Stimulated activated CD8-positive, alpha-beta memory T cell treated with anti-CD3 and anti-CD28 coated beads, Interleukin-15, amount 100 ng/mL, for 1 hour (primary cell): Measurements from ENCODE around the gene PLEKHH3.
"Not testable (repeated sequence)": the region's sequence is repeated elsewhere in the genome, so short reads cannot be mapped to it uniquely, and the experiment has no call there.

Experiments
- DNase-seq: peaks from one replicate; pipeline ENCODE4 v3.0.0-alpha.2; 2020; ENCODE audit warnings: low read depth

The PLEKHH3 gene

DNA sequence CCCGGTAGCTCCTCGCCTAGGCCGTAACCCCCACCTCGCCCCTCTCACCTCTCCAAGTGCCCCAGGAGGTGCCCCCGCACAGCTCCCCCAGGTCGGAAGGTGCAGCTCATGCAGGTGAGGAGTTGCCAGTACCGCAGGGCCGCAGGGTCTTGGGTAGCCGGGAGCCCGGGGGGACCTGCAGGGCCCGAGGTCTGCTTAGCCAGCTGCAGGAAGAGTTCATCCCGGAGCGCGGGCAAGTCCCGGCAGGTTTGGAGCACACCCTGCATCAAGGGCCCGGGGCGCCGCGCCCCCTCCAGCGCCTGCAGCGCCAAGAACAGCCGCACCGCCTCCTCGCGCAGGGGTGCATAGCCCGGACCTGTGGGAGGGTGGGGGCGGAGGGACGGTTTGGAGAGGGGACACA lies 4.8 kb downstream of the PLEKHH3 start:
- no peak for DNase-seq

DNA sequence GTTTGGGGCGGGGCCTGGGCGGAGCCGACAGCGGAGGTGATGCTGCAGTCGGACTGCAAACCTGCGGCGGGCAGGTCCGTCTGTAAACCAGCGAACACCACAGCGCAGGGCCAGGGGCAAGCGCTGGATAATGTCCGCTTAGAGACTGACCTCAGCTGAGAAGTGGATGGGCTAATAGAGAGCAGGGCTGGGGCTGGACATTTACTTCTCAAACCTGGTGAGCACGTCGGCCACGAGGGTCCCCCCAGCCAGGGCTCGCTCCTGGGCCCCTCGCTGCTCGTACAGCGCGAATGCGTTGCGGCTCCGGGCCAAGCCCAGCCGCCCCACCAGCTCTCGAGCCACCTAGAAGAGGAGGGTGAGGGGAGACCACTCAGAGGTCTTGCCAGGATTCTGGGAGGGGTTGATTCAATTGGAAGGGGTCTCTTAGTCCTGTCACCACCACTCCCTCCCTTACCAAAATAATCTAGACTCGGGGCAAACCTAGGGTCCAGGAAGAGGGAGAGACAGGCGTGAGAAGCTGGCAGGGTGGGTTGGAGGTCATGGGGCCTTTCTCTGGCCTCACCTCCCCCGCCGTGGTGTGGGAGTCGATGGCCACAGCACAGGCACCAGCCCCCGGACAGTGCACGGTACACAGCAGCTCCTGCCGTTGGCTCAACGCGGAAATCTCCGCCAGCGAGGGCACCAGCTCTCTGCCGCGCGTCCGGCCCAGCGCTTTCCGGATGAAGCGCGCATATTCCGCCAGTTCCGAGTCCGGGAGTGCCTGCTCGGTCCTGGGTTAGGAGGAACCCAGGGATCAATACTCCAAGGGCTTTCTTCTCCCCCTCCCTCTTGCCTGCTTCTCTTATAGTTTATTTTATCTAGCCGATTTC lies 5.8 kb downstream of the PLEKHH3 start:
- DNase-seq, result no peak

DNA sequence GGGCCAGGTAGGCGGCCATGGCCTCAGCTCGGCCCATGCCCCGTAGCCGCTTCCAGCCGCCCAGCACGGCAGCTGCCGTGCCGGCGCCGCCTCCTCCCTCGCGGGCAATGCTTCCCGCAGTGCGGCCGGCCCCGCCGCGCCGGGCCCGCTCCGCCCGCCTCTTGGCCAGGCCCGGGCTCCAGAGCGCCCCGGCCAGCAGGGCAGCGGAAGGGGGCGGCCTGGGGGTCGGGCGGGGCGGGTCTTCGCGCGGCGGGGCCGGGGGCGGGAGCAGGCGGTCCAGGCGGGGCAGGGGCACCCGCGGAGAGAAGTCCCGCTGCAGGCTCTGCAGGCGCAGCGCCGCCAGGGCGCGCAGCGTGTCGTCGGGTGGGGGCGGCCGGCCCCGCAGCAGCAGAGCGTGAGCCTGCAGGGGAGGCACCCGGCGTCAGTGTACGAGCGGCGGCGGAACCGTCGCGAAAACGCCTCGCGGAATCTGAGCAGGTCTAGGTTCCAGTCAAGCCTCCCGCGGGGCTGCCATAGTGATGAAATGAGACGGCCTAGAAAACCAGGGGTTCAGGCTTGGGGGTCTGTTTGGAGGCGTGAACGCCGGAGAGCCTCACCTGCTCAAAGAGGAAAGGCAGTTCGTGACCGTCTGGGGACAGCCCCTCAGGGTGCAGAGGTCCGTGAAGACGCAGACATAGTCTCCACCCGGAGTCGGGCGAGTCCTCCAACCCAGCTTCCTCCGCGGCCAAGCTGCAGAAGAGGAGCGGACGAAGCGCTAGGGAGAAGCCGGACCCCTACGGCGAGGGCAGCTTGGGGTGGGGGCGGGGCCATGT lies 6.6 kb downstream of the PLEKHH3 start:
- DNase-seq, result no peak

- no peak for DNase-seq
These were observed 7.2 kb downstream of the PLEKHH3 start for GRCh38 chr17:42669705-42669976.

DNA sequence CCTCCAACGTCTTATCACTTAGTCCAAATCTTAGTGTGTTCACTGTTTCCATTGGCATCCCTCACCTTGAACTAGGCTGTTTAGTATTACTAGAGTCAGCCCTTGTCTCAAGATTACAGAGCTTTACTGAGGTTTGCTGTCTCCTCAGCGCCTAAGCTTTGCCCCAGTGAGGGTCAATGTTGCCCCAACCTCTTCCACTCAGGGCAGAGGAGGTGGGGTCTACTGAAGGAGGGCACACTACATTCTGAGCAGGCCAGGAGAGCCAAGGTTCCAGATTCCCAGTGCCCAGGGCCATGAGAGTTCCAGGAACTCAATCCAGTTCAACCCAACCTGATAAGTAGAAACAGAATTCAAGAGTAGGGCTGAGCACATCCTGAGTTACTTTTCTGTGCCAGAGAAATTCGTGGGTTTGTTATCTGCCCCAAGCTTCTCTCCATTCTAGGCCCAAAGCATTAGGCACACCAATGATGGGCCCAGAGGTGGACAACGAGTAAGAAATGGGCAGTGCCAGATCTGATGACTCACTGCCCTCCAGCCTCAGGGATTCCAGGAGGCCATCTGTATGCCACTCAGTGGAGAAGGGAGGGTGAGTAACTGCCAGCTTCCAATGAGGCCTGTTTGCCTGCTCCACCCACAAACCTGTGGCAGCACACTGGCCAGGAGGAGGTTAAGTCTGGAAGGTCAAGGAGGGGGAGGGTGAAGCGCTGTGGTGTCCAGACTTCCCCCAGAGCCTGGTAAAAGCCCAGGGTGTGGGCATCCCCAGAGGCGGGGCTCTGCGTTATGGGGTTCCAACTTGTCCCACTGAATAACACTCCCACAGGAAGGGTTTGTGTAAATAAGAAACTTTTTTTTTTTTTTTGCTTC lies 9.5 kb downstream of the PLEKHH3 start:
- no peak for DNase-seq

DNA sequence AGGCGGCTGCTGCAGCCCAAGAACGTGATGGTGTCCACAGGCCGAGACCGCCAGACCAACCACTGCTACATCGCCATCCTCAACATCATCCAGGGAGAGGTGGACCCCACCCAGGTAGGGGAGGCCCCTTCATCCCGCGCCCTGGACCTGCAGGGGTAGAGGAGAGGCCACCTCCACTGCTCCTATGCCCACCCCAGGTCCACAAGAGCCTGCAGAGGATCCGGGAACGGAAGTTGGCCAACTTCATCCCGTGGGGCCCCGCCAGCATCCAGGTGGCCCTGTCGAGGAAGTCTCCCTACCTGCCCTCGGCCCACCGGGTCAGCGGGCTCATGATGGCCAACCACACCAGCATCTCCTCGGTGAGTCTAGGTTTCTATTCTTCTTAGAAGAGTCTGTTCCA lies 10.7 kb downstream of the PLEKHH3 start:
- DNase-seq, result not testable (repeated sequence)

- DNase-seq, result no peak
These were observed 11.2 kb downstream of the PLEKHH3 start for GRCh38 chr17:42665581-42666001.

DNA sequence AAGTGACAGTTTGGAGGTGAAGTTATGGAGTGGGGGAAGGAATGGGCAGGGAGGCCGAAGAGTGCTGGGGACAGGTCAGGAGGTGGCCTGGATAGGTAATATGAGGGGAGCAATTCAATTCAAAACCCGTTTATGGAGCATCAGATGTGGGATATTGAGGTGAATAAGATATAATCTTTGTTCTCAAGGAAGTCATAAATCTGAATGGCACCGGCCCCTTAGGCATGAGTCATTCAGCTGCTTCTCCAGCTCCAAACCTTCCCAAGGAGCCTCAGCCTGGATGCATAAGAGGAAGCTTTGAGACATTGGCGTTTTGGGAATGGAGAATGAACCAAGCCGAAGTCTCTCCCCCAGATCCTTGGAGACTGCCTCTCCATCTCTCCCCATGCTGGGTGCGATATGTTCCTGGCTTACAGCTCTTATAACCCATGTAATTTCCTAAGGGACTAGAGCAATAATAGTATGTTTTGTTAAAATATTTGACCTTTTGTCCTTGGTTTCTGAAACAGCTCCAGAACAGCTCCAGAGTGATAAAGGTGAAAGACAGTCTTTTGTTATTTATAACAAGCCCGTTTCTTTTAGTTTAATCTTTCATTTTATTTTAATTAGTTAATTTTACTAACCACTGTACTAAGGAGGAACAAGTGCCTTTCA lies 16.0 kb downstream of the PLEKHH3 start:
- DNase-seq, result no peak

DNA sequence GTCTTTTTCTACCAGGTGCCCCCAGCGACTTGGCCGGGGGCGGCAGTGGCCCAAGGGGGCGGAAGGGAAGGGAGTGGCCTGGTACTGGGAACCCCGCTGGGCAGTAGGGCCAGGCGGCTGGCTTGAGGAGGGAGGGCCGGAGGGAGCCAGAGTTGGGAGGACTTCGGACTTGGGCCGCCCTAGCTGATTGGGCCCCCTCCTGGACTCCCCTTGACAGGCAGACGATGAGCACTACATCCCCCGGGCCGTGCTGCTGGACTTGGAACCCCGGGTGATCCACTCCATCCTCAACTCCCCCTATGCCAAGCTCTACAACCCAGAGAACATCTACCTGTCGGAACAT lies 16.9 kb downstream of the PLEKHH3 start:
- not testable (repeated sequence) for DNase-seq

- DNase-seq, result peak; percentile 42
These were observed 17.5 kb downstream of the PLEKHH3 start, which contains the start of gene TUBG2 for GRCh38 chr17:42659079-42659931. TSS of gene TUBG2 (plus strand) at chr17:42659284. CDS start at chr17:42659504, 220 bp downstream.

DNA sequence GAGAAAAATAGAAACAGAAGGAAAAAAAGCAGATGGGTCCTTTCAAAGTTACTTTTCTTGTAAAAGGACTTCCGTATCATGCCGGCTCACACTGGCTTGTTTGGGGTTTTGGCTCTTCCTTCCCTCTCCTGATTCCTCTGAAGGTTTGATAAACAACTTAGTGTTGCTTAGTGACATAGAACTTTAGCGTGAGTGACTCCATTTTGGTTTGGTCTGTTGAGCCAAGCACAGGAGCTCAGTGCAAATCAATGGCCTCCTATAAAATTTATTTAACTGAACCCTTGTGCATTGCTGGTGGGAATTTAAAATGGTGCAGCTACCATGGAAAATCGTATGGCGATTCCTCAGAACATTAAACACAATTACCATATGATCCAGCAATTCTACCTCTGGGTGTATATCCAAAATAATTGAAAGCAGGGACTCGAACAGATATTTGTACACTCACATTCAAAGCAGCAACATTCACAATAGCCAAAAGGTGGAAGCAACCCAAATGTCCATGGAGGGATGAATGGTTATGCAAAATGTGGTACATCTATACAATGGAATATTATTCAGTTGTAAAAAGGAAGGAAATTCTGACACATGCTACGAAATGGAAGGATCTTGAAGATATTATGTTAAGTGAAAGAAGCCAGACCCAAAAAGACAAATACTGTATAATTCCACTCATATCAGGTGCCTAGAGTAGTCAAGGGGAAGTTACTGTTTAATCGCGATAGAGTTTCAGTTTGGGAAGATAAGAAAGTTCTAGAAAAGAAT lies 18.8 kb downstream of the PLEKHH3 start:
- no peak for DNase-seq

- DNase-seq, result no peak
These were observed 21.3 kb downstream of the PLEKHH3 start for GRCh38 chr17:42655528-42655927.

DNA sequence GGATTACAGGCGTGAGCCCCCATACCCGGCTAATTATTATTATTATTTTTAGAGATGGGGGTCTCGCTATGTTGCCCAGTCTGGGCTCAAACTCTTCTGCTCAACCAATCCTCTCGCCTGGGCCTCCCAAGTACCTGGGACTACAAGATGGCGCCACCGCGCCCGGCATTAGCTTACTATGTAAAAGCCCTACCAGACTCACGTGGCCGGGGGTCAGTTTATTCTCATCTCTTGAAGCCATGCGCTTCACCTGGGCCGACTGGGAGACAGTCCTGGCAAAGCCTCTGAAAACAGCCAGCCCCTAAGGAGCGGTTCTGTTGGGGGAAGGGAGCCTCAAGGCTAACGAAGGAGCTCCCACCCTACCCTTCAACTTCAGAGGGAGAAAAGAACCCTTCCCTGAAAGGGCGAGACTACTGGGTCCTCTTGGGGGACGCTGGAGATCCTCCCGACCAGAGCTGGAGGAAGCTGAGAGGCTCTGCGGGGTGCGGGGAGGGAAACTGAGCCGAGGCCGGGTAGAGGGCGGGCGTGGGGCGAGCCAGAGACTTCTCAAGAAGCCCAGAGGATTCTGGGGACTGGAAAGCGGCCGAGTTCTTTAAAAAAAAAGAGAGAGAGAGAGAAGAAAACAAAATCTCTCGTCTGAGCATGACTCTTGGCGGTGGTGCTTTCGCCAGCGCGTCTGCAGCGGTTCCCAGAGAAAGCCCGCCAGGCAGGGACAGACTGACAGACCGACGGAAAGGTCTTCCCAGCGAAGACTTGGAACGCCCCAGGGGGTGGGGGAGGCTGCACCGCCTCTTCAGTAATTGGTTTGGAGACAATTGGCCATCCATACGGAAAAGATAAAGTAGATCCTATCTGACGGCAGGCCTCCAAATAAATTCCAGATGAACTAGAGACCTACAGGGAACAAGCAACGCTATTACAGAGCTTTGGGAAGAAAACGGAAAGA lies 23.3 kb downstream of the PLEKHH3 start:
- no peak for DNase-seq

DNA sequence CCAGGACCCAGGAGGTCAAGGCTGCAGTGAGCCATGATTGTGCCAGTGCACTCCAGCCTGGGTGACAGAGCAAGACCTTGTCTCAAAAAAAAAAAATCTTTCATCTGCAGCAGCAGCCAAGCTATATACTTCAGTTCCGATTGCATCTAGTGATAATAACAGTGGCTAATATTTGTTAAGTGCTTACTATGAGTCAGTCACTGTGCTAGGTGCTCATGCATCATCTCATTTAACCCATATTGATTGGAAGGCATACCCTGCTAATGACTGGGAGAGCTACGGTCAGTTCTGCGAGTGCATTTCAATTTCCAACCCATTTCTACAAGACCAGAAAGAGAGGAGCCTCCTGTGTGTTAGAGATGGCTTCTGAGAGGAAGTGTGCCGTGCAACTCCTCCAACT lies 25.4 kb downstream of the PLEKHH3 start:
- DNase-seq, result no peak

DNA sequence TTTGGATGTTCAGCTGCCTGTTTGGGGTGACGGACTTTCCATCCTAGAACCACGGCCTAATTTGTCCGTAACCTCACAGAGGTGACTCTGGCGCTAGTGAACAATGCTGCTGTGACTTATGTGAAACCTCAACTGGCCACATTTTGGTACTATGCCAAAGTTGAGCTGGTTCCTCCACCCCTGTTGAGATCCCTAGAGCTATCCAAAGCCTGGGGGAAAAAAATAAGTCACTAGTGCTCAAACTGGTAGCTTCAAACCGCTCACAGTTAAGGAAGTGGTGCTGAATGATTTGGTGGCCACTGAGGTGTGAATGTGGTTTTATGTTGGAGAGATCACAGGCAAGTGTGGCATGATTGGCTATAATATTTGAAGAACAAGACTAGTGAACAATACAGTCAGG lies 29.0 kb downstream of the PLEKHH3 start:
- DNase-seq, result no peak

DNA sequence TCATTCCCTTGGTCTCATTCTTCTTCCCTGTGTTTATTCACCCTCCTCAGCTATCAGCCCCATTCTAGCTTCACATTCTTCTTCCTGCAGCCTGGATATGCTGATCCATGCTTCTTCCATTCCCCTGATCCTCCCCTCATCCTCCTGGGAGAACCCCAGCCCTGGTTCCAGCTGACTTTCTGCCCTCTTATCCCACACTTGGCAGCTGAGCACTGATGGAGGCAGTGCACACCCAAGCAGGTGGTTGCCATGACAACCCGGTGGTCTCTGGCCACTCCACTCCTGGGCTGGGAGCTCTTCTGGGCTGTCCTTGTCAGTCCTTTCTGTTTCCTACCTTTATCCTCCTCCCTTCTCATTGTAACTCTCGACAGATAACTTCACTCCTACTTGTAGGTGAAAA lies 34.5 kb downstream of the PLEKHH3 start:
- DNase-seq, result no peak

GRCh38 chr17:42640121-42640520 lies 36.7 kb downstream of the PLEKHH3 start:
- no peak for DNase-seq

DNA sequence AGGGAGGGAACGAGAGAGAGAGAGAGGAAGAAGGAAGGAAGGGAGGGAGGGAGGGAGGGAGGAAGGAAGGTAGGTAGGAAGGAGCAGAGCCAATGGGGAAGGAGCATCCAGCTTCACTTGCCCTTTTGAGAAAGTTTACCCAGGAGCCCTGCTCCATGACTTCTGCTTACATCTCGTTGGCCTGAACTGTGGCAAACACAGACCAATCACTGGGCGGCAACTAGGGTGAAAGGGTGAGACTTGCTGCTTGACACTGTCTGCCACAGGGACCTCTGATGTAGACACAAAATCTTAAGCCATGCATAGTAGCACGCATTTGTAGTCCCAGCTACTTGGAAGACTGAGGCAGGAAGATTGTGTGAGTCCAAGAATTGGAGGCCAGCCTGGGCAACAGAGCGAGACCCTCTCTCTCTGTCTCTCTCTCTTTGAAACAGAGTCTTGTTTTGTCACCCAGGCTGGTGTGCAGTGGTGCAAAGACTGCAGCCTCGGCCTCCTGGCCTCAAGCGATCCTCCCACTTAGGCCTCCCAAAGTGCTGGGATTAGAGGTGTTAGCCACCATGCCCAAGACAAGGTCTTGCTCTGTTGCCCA lies 37.2 kb downstream of the PLEKHH3 start:
- DNase-seq, result no peak
